SU-DHL-6 (cell line): Measurements from ENCODE around the gene GTF2I.

Experiments used
- H2AFZ ChIP-seq: fragments of 200-600 bp; sonication (generic); 2 replicates; pipeline ENCODE4 v1.6.1; 2014; ENCODE audit warnings: low read depth, mild to moderate bottlenecking, moderate library complexity, mixed read lengths, antibody characterized with exemption, low read length; ENCODE audit not compliant: severe bottlenecking
- H3F3A ChIP-seq: fragments of 200-600 bp; shearing (Covaris generic); 2 replicates; pipeline ENCODE4 v1.6.0; 2016; ENCODE audit warnings: antibody characterized with exemption, mild to moderate bottlenecking; ENCODE audit not compliant: insufficient read depth
- H3K27ac ChIP-seq: fragments of 200-600 bp; sonication (generic); 2 replicates; pipeline ENCODE4 v1.5.1; 2016; ENCODE audit warnings: low read depth, mild to moderate bottlenecking, low read length, moderate library complexity, mixed read lengths
- H3K27me3 ChIP-seq: fragments of 200-600 bp; sonication (generic), shearing (Covaris generic); 2 replicates; pipeline ENCODE4 v1.6.0; 2014; ENCODE audit warnings: mild to moderate bottlenecking, low read length
- H3K36me3 ChIP-seq: fragments of 200-600 bp; sonication (generic); 2 replicates; pipeline ENCODE4 v1.6.1; 2014; ENCODE audit warnings: mild to moderate bottlenecking, low read length, mixed read lengths
- H3K4me2 ChIP-seq: fragments of 300-600, 200-600 bp; shearing (Covaris generic), sonication (generic); 2 replicates; pipeline ENCODE4 v1.6.0; 2014; ENCODE audit warnings: low read length, low read depth, mild to moderate bottlenecking; ENCODE audit not compliant: poor library complexity, severe bottlenecking
- H3K4me3 ChIP-seq: fragments of 200-600 bp; sonication (generic); 2 replicates; pipeline ENCODE4 v1.5.1; 2014; ENCODE audit warnings: antibody characterized with exemption, low read length, mild to moderate bottlenecking, mixed read lengths; ENCODE audit not compliant: insufficient read depth, poor library complexity, severe bottlenecking
- H3K79me2 ChIP-seq: fragments of 200-600 bp; sonication (generic); 2 replicates; pipeline ENCODE4 v1.6.1; 2014; ENCODE audit warnings: mild to moderate bottlenecking, low read length, moderate library complexity; ENCODE audit not compliant: insufficient read depth
- H3K9ac ChIP-seq: fragments of 200-600 bp; sonication (generic); 2 replicates; pipeline ENCODE4 v1.7.0; 2014; ENCODE audit warnings: mild to moderate bottlenecking, low read length
- H3K9me2 ChIP-seq: fragments of 200-600 bp; sonication (generic); replicated peaks from 2 replicates; pipeline ENCODE4 v1.6.1; 2014; ENCODE audit warnings: low read length; ENCODE audit not compliant: insufficient read depth
- H3K9me3 ChIP-seq: fragments of 200-600 bp; sonication (generic); 2 replicates; pipeline ENCODE4 v1.6.1; 2014; ENCODE audit warnings: low read length, mixed read lengths; ENCODE audit not compliant: insufficient read depth
- H4K20me1 ChIP-seq: fragments of 200-600 bp; sonication (generic); 2 replicates; pipeline ENCODE4 v1.6.1; 2014; ENCODE audit warnings: low read depth, mild to moderate bottlenecking, antibody characterized with exemption, low read length, moderate library complexity, mixed read lengths
- CTCF ChIP-seq: fragments of 200-600 bp; sonication (generic); IDR thresholded peaks from one replicate; pipeline ENCODE4 v1.5.1; 2017; ENCODE audit warnings: antibody characterized with exemption, mild to moderate bottlenecking, low read length, moderate library complexity; ENCODE audit not compliant: insufficient read depth, poor library complexity, severe bottlenecking
- EZH2phosphoT487 ChIP-seq: fragments of 200-600 bp; sonication (generic), shearing (Covaris generic); conservative IDR thresholded peaks from 2 replicates; pipeline ENCODE4 v1.6.1; 2018; ENCODE audit warnings: mild to moderate bottlenecking, antibody characterized with exemption, low read length, moderate library complexity, mixed read lengths

Gene GTF2I

GRCh38 chr7:74682829-74683228 lies 25.3 kb downstream of the GTF2I start:
- H3K27me3 ChIP-seq, result no peaks in the 10 kb centered on the region
- peaks cover 17% of the 10 kb centered on the region; the same call in 1 of the 2 replicates for H3K36me3 ChIP-seq
- peaks cover 99% of the 10 kb centered on the region for H3K79me2 ChIP-seq
- TF ChIP-seq CTCF (no peak), EZH2phosphoT487 (no peak)
- peaks cover 19% of the 10 kb centered on the region; the same call in 1 of the 2 replicates for H3F3A ChIP-seq
- H3K9me3 ChIP-seq, result no peaks in the 10 kb centered on the region
- H4K20me1 ChIP-seq, result peaks cover 38% of the 10 kb centered on the region
- H3K27ac ChIP-seq, result no peak overlapping the region
- H3K4me3 ChIP-seq, result no peak overlapping the region
- H2AFZ ChIP-seq, result no peak overlapping the region
- no peak overlapping the region for H3K4me2 ChIP-seq
- no peaks in the 10 kb centered on the region for H3K9me2 ChIP-seq
- H3K9ac ChIP-seq, result no peak overlapping the region

GRCh38 chr7:74683799-74684198 lies 26.3 kb downstream of the GTF2I start:
- Histone ChIP-seq H4K20me1 (peaks cover 40% of the 10 kb centered on the region), H3K27ac (no peak overlapping the region), H3K9me2 (no peaks in the 10 kb centered on the region), H3K9me3 (no peaks in the 10 kb centered on the region), H3K36me3 (peaks cover 16% of the 10 kb centered on the region; the same call in 1 of the 2 replicates), H3K9ac (no peak overlapping the region), H2AFZ (no peak overlapping the region), H3K4me3 (no peak overlapping the region), H3F3A (peaks cover 20% of the 10 kb centered on the region; the same call in 1 of the 2 replicates), H3K4me2 (no peak overlapping the region), H3K79me2 (peaks cover 99% of the 10 kb centered on the region), H3K27me3 (no peaks in the 10 kb centered on the region)
- TF ChIP-seq EZH2phosphoT487, result no peak
- no peak for TF ChIP-seq CTCF

- no peaks in the 10 kb centered on the region for H3K27me3 ChIP-seq
- peaks cover 97% of the 10 kb centered on the region for H3K79me2 ChIP-seq
- no peak overlapping the region for H2AFZ ChIP-seq
- H3K36me3 ChIP-seq, result peaks cover 19% of the 10 kb centered on the region
- H3K4me3 ChIP-seq, result no peak overlapping the region
- peaks cover 20% of the 10 kb centered on the region; the same call in 1 of the 2 replicates for H3F3A ChIP-seq
- TF ChIP-seq EZH2phosphoT487 (no peak), CTCF (no peak)
- H3K9ac ChIP-seq, result no peak overlapping the region
- H4K20me1 ChIP-seq, result peaks cover 40% of the 10 kb centered on the region
- no peaks in the 10 kb centered on the region for H3K9me3 ChIP-seq
- no peaks in the 10 kb centered on the region for H3K9me2 ChIP-seq
- H3K4me2 ChIP-seq, result no peak overlapping the region
- H3K27ac ChIP-seq, result no peak overlapping the region
These were observed 27.0 kb downstream of the GTF2I start for GRCh38 chr7:74684473-74684872.
